PC-9 (cell line): ENCODE results near the gene RAB24. TPM values are rescaled to one million over a fixed set of nuclear protein-coding genes. Genes with fewer than 3 reads are reported as not detected.
"Not testable (repeated sequence)": the region's sequence is repeated elsewhere in the genome, so short reads cannot be mapped to it uniquely, and the experiment has no call there.

Source experiments
- BruUV-seq: library from RNA; stranded (reverse); fragments of 400-500 nt; replicated peaks from 2 replicates; lab custom pipeline; 2021; lab: Mats Ljungman, UMichigan
- CTCF ChIA-PET: fragments of 300-600 bp; sonication (Branson Sonifier 250); formaldehyde crosslinking; loops from one replicate; lab custom pipeline; 2022; ENCODE audit warnings: antibody characterized with exemption; lab: Charles Lee
- POLR2A ChIA-PET: fragments of 300-600 bp; sonication (Branson Sonifier 250); formaldehyde crosslinking; loops from one replicate; lab custom pipeline; 2022; ENCODE audit warnings: antibody characterized with exemption; ENCODE audit not compliant: unreplicated experiment; lab: Charles Lee
- DNase-seq, 2 experiments: peaks; one replicate each; pipeline versions ENCODE4 v3.0.0 to v3.0.0-alpha.2; 2015 to 2022; ENCODE audit warnings: mixed read lengths in 1 of 2
- H2AFZ ChIP-seq: fragments of 200-600 bp; sonication (generic); 2 replicates; pipeline ENCODE4 v1.8.1; 2017; ENCODE audit warnings: antibody characterized with exemption
- H3F3A ChIP-seq: fragments of 200-600 bp; sonication (generic); 2 replicates; pipeline ENCODE4 v1.8.1; 2017; ENCODE audit warnings: antibody characterized with exemption, mild to moderate bottlenecking, low read depth; ENCODE audit not compliant: insufficient read depth
- H3K27ac ChIP-seq: fragments of 200-600 bp; sonication (generic); 2 replicates; pipeline ENCODE4 v1.6.1; 2016; ENCODE audit warnings: mixed run types
- H3K27me3 ChIP-seq: fragments of 200-600 bp; sonication (generic); 2 replicates; pipeline ENCODE4 v1.6.1; 2016; ENCODE audit warnings: low read depth, mixed run types; ENCODE audit not compliant: insufficient read depth
- H3K36me3 ChIP-seq: fragments of 200-600 bp; sonication (generic); 2 replicates; pipeline ENCODE4 v1.6.1; 2016; ENCODE audit warnings: low read depth, mixed run types
- H3K4me1 ChIP-seq: fragments of 200-600 bp; sonication (generic); replicated peaks from 2 replicates; pipeline ENCODE4 v1.6.1; 2016; ENCODE audit warnings: mixed run types; ENCODE audit not compliant: insufficient read depth
- H3K4me2 ChIP-seq: fragments of 200-600 bp; sonication (generic); 2 replicates; pipeline ENCODE4 v1.6.1; 2017; ENCODE audit warnings: mixed run types
- H3K4me3 ChIP-seq: fragments of 200-600 bp; sonication (generic); 2 replicates; pipeline ENCODE4 v1.6.1; 2016; ENCODE audit warnings: mixed run types
- H3K79me2 ChIP-seq: fragments of 200-600 bp; sonication (generic); 2 replicates; pipeline ENCODE4 v1.6.1; 2017; ENCODE audit warnings: low read depth, mixed run types
- H3K9me2 ChIP-seq: fragments of 200-600 bp; sonication (generic); 2 replicates; pipeline ENCODE4 v1.8.1; 2017; ENCODE audit warnings: mild to moderate bottlenecking; ENCODE audit not compliant: insufficient read depth
- H3K9me3 ChIP-seq: fragments of 200-600 bp; sonication (generic); 2 replicates; pipeline ENCODE4 v1.8.1; 2016; ENCODE audit warnings: low read depth; ENCODE audit not compliant: insufficient read depth
- H4K20me1 ChIP-seq: fragments of 200-600 bp; sonication (generic); 2 replicates; pipeline ENCODE4 v1.8.1; 2017; ENCODE audit not compliant: insufficient read depth
- CTCF ChIP-seq: fragments of 200-600 bp; sonication (generic); conservative IDR thresholded peaks from 2 replicates; pipeline ENCODE4 v1.6.1; 2017; ENCODE audit warnings: mixed run types, antibody characterized with exemption, mild to moderate bottlenecking, moderate library complexity
- EZH2 ChIP-seq: fragments of 200-600 bp; sonication (generic); IDR thresholded peaks from 2 replicates; pipeline ENCODE4 v1.8.0; 2017; ENCODE audit warnings: antibody characterized with exemption, low read depth
- intact Hi-C: fragments of 100-400 bp; cut with micrococcal nuclease; formaldehyde crosslinking; loops from one replicate; pipeline ENCODE4 v1.10.0; 2022; ENCODE audit not compliant: unreplicated experiment
- total RNA-seq: library from RNA; stranded (reverse); gene quantifications from 2 replicates; pipeline ENCODE4 v1.2.3, GENCODE V29; 2021

RAB24 gene
- total RNA-seq, 1 experiment from 2014 or later = 16.9 TPM

GRCh38 chr5:177261510-177261909 lies 42.0 kb downstream of the RAB24 start:
- no peak overlapping the region for H3K4me2 ChIP-seq
- DNase-seq = no peak
- 0 out of 2 replicates have a peak, but pooled peaks cover 6% of the 10 kb centered on the region for H3F3A ChIP-seq
- TF ChIP-seq EZH2 (no peak), CTCF (no peak)
- no peak overlapping the region for H3K27ac ChIP-seq
- H3K4me3 ChIP-seq = no peak overlapping the region
- no peaks in the 10 kb centered on the region for H3K4me1 ChIP-seq
- BruUV-seq = no TSS peak
- H3K9me3 ChIP-seq = no peaks in the 10 kb centered on the region
- no peaks in the 10 kb centered on the region; the same call in 1 of the 2 replicates for H4K20me1 ChIP-seq
- ChIA-PET POLR2A (no interaction called here), CTCF (no interaction called here)
- no peaks in the 10 kb centered on the region for H3K79me2 ChIP-seq
- H3K36me3 ChIP-seq = peaks cover 17% of the 10 kb centered on the region; the same call in 1 of the 2 replicates
- intact Hi-C loops = loop anchor here (10.0 kb wide), 1 partner anchor 217 kb away; no protein-coding TSS in a partner anchor
- no peaks in the 10 kb centered on the region for H3K27me3 ChIP-seq
- no peaks in the 10 kb centered on the region for H3K9me2 ChIP-seq
- H2AFZ ChIP-seq = no peak overlapping the region

GRCh38 chr5:177260961-177261360 lies 42.6 kb downstream of the RAB24 start:
- TF ChIP-seq EZH2 = no peak
- TF ChIP-seq CTCF = no peak
- no TSS peak for BruUV-seq
- Histone ChIP-seq H4K20me1 (no peaks in the 10 kb centered on the region; the same call in 1 of the 2 replicates), H3K4me1 (no peaks in the 10 kb centered on the region), H3K4me3 (no peak overlapping the region), H3K4me2 (no peak overlapping the region), H3K9me3 (no peaks in the 10 kb centered on the region), H2AFZ (no peak overlapping the region), H3K36me3 (peaks cover 19% of the 10 kb centered on the region; the same call in 1 of the 2 replicates), H3K79me2 (no peaks in the 10 kb centered on the region), H3F3A (0 out of 2 replicates have a peak, but pooled peaks cover 6% of the 10 kb centered on the region), H3K9me2 (no peaks in the 10 kb centered on the region), H3K27ac (no peak overlapping the region), H3K27me3 (no peaks in the 10 kb centered on the region)
- ChIA-PET POLR2A (no interaction called here), CTCF (no interaction called here)
- DNase-seq = no peak
- intact Hi-C loops = loop anchor here (10.0 kb wide), 1 partner anchor 216 kb away; no protein-coding TSS in a partner anchor

- H3K27ac ChIP-seq, CTCF ChIA-PET, DNase-seq, BruUV-seq, H3K79me2 ChIP-seq, H3K9me2 ChIP-seq, H3K9me3 ChIP-seq, H3K4me3 ChIP-seq, H3K27me3 ChIP-seq, H3K4me2 ChIP-seq, H2AFZ ChIP-seq, POLR2A ChIA-PET, H3F3A ChIP-seq, H3K4me1 ChIP-seq, H4K20me1 ChIP-seq, intact Hi-C loops: not testable (repeated sequence)
- peaks cover 23% of the 10 kb centered on the region; the same call in 1 of the 2 replicates for H3K36me3 ChIP-seq
Observed at GRCh38 chr5:177258711-177259110, 44.8 kb downstream of the RAB24 start.
